ENCODE results near the gene VAV3.

Gene VAV3

GRCh38 chr1:107935396-107936064 lies 29.4 kb downstream of the VAV3 start:
- DNase-seq (ENCODE audit: low spot score) = peak; percentile 40
- TF ChIP-seq CTCF (IDR thresholded peaks at IDR 0.05; ENCODE audit: extremely low read depth, insufficient read depth, missing control alignments) = peak; percentile 26
- in situ Hi-C loops (cut with MboI; ENCODE audit: low pct_unique_long_range_greater_than_20kb, low sequenced_read_pairs, unreplicated experiment) = no loop called here

GRCh38 chr1:107934578-107934977 lies 30.4 kb downstream of the VAV3 start:
- no peak for TF ChIP-seq CTCF (IDR thresholded peaks at IDR 0.05; ENCODE audit: extremely low read depth, insufficient read depth, missing control alignments)
- peak; percentile 22 for DNase-seq (ENCODE audit: low spot score)
- in situ Hi-C loops (cut with MboI; ENCODE audit: low pct_unique_long_range_greater_than_20kb, low sequenced_read_pairs, unreplicated experiment) = no loop called here

- in situ Hi-C loops (cut with MboI; ENCODE audit: low pct_unique_long_range_greater_than_20kb, low sequenced_read_pairs, unreplicated experiment) = no loop called here
- no peak for TF ChIP-seq CTCF (IDR thresholded peaks at IDR 0.05; ENCODE audit: extremely low read depth, insufficient read depth, missing control alignments)
- no peak for DNase-seq (ENCODE audit: low spot score)
These were observed 31.2 kb downstream of the VAV3 start for GRCh38 chr1:107933736-107934135.

GRCh38 chr1:107930292-107930691 lies 34.7 kb downstream of the VAV3 start:
- no peak for DNase-seq (ENCODE audit: low spot score)
- in situ Hi-C loops (cut with MboI; ENCODE audit: low pct_unique_long_range_greater_than_20kb, low sequenced_read_pairs, unreplicated experiment) = no loop called here
- no peak for TF ChIP-seq CTCF (IDR thresholded peaks at IDR 0.05; ENCODE audit: extremely low read depth, insufficient read depth, missing control alignments)

GRCh38 chr1:107927820-107928219 lies 37.2 kb downstream of the VAV3 start:
- no peak for DNase-seq (ENCODE audit: low spot score)
- TF ChIP-seq CTCF (IDR thresholded peaks at IDR 0.05; ENCODE audit: extremely low read depth, insufficient read depth, missing control alignments) = no peak
- in situ Hi-C loops (cut with MboI; ENCODE audit: low pct_unique_long_range_greater_than_20kb, low sequenced_read_pairs, unreplicated experiment) = no loop called here

- no peak for TF ChIP-seq CTCF (IDR thresholded peaks at IDR 0.05; ENCODE audit: extremely low read depth, insufficient read depth, missing control alignments)
- DNase-seq (ENCODE audit: low spot score) = no peak
- in situ Hi-C loops (cut with MboI; ENCODE audit: low pct_unique_long_range_greater_than_20kb, low sequenced_read_pairs, unreplicated experiment) = no loop called here
These were observed 38.4 kb downstream of the VAV3 start for GRCh38 chr1:107926436-107927080.

All from GM13977 (cell line).